ENCODE measurements around the gene NAA11.

NAA11 gene

GRCh38 chr4:79325864-79326328 lies at the start of gene NAA11:
Gene NAA11 (minus strand): TSS chr4:79326061. CDS start chr4:79325877, 184 bp downstream.
- H3K9ac ChIP-seq (ENCODE audit: low read length in 5 of 5): no peak within 1 kb of the TSS
- H3K36me3 ChIP-seq (ENCODE audit: control insufficient read depth in 5 of 5, insufficient read depth in 5 of 5, low read length in 5 of 5): no peaks in the 10 kb centered on the region
- no peaks in the 10 kb centered on the region for H3K9me3 ChIP-seq (ENCODE audit: control insufficient read depth in 5 of 5, low read length in 5 of 5)
- no peak within 1 kb of the TSS for H3K4me3 ChIP-seq (ENCODE audit: low read depth in 1 of 5, low read length in 5 of 5)
- H3K4me1 ChIP-seq (ENCODE audit: control insufficient read depth in 5 of 5, insufficient read depth in 5 of 5, low read length in 5 of 5): no peaks in the 10 kb centered on the region
- H3K27ac ChIP-seq (ENCODE audit: low read depth, low read length): no peak within 1 kb of the TSS
- H3K27me3 ChIP-seq (ENCODE audit: control insufficient read depth in 5 of 5, insufficient read depth in 4 of 5, low read length in 5 of 5): no peaks in the 10 kb centered on the region

- Histone ChIP-seq H3K36me3 (ENCODE audit: control insufficient read depth in 5 of 5, insufficient read depth in 5 of 5, low read length in 5 of 5) (no peaks in the 10 kb centered on the region), H3K9me3 (ENCODE audit: control insufficient read depth in 5 of 5, low read length in 5 of 5) (no peaks in the 10 kb centered on the region), H3K4me1 (ENCODE audit: control insufficient read depth in 5 of 5, insufficient read depth in 5 of 5, low read length in 5 of 5) (no peaks in the 10 kb centered on the region), H3K9ac (ENCODE audit: low read length in 5 of 5) (no peak overlapping the region), H3K4me3 (ENCODE audit: low read depth in 1 of 5, low read length in 5 of 5) (no peak overlapping the region), H3K27ac (ENCODE audit: low read depth, low read length) (no peak overlapping the region), H3K27me3 (ENCODE audit: control insufficient read depth in 5 of 5, insufficient read depth in 4 of 5, low read length in 5 of 5) (no peaks in the 10 kb centered on the region)
These were observed 44.2 kb upstream of the NAA11 start for GRCh38 chr4:79370026-79370425.

- Histone ChIP-seq H3K9ac (ENCODE audit: low read length in 5 of 5) (no peak overlapping the region), H3K36me3 (ENCODE audit: control insufficient read depth in 5 of 5, insufficient read depth in 5 of 5, low read length in 5 of 5) (no peaks in the 10 kb centered on the region), H3K4me1 (ENCODE audit: control insufficient read depth in 5 of 5, insufficient read depth in 5 of 5, low read length in 5 of 5) (no peaks in the 10 kb centered on the region), H3K4me3 (ENCODE audit: low read depth in 1 of 5, low read length in 5 of 5) (no peak overlapping the region), H3K9me3 (ENCODE audit: control insufficient read depth in 5 of 5, low read length in 5 of 5) (no peaks in the 10 kb centered on the region), H3K27me3 (ENCODE audit: control insufficient read depth in 5 of 5, insufficient read depth in 4 of 5, low read length in 5 of 5) (no peaks in the 10 kb centered on the region), H3K27ac (ENCODE audit: low read depth, low read length) (no peak overlapping the region)
These were observed 41.2 kb upstream of the NAA11 start for GRCh38 chr4:79367096-79367495.

- H3K9me3 ChIP-seq (ENCODE audit: control insufficient read depth in 5 of 5, low read length in 5 of 5): no peaks in the 10 kb centered on the region
- H3K36me3 ChIP-seq (ENCODE audit: control insufficient read depth in 5 of 5, insufficient read depth in 5 of 5, low read length in 5 of 5): no peaks in the 10 kb centered on the region
- no peaks in the 10 kb centered on the region for H3K4me1 ChIP-seq (ENCODE audit: control insufficient read depth in 5 of 5, insufficient read depth in 5 of 5, low read length in 5 of 5)
- no peak overlapping the region for H3K4me3 ChIP-seq (ENCODE audit: low read depth in 1 of 5, low read length in 5 of 5)
- H3K27ac ChIP-seq (ENCODE audit: low read depth, low read length): no peak overlapping the region
- H3K27me3 ChIP-seq (ENCODE audit: control insufficient read depth in 5 of 5, insufficient read depth in 4 of 5, low read length in 5 of 5): no peaks in the 10 kb centered on the region
- no peak overlapping the region for H3K9ac ChIP-seq (ENCODE audit: low read length in 5 of 5)
These were observed 40.6 kb upstream of the NAA11 start for GRCh38 chr4:79366422-79366821.

- Histone ChIP-seq H3K4me3 (ENCODE audit: low read depth in 1 of 5, low read length in 5 of 5) (no peak overlapping the region), H3K27me3 (ENCODE audit: control insufficient read depth in 5 of 5, insufficient read depth in 4 of 5, low read length in 5 of 5) (no peaks in the 10 kb centered on the region), H3K36me3 (ENCODE audit: control insufficient read depth in 5 of 5, insufficient read depth in 5 of 5, low read length in 5 of 5) (no peaks in the 10 kb centered on the region), H3K4me1 (ENCODE audit: control insufficient read depth in 5 of 5, insufficient read depth in 5 of 5, low read length in 5 of 5) (no peaks in the 10 kb centered on the region), H3K27ac (ENCODE audit: low read depth, low read length) (no peak overlapping the region), H3K9me3 (ENCODE audit: control insufficient read depth in 5 of 5, low read length in 5 of 5) (no peaks in the 10 kb centered on the region), H3K9ac (ENCODE audit: low read length in 5 of 5) (no peak overlapping the region)
These were observed 38.2 kb upstream of the NAA11 start for GRCh38 chr4:79364061-79364460.

GRCh38 chr4:79362626-79363025 lies 36.8 kb upstream of the NAA11 start:
- no peak overlapping the region for H3K27ac ChIP-seq (ENCODE audit: low read depth, low read length)
- no peaks in the 10 kb centered on the region for H3K4me1 ChIP-seq (ENCODE audit: control insufficient read depth in 5 of 5, insufficient read depth in 5 of 5, low read length in 5 of 5)
- H3K9me3 ChIP-seq (ENCODE audit: control insufficient read depth in 5 of 5, low read length in 5 of 5): no peaks in the 10 kb centered on the region
- H3K9ac ChIP-seq (ENCODE audit: low read length in 5 of 5): no peak overlapping the region
- no peak overlapping the region for H3K4me3 ChIP-seq (ENCODE audit: low read depth in 1 of 5, low read length in 5 of 5)
- no peaks in the 10 kb centered on the region for H3K36me3 ChIP-seq (ENCODE audit: control insufficient read depth in 5 of 5, insufficient read depth in 5 of 5, low read length in 5 of 5)
- no peaks in the 10 kb centered on the region for H3K27me3 ChIP-seq (ENCODE audit: control insufficient read depth in 5 of 5, insufficient read depth in 4 of 5, low read length in 5 of 5)

GRCh38 chr4:79360006-79360405 lies 34.1 kb upstream of the NAA11 start:
- Histone ChIP-seq H3K27ac (ENCODE audit: low read depth, low read length) (no peak overlapping the region), H3K9me3 (ENCODE audit: control insufficient read depth in 5 of 5, low read length in 5 of 5) (no peaks in the 10 kb centered on the region), H3K4me1 (ENCODE audit: control insufficient read depth in 5 of 5, insufficient read depth in 5 of 5, low read length in 5 of 5) (no peaks in the 10 kb centered on the region), H3K9ac (ENCODE audit: low read length in 5 of 5) (no peak overlapping the region), H3K27me3 (ENCODE audit: control insufficient read depth in 5 of 5, insufficient read depth in 4 of 5, low read length in 5 of 5) (no peaks in the 10 kb centered on the region), H3K4me3 (ENCODE audit: low read depth in 1 of 5, low read length in 5 of 5) (no peak overlapping the region), H3K36me3 (ENCODE audit: control insufficient read depth in 5 of 5, insufficient read depth in 5 of 5, low read length in 5 of 5) (no peaks in the 10 kb centered on the region)

- Histone ChIP-seq H3K27me3 (ENCODE audit: control insufficient read depth in 5 of 5, insufficient read depth in 4 of 5, low read length in 5 of 5) (no peaks in the 10 kb centered on the region), H3K4me1 (ENCODE audit: control insufficient read depth in 5 of 5, insufficient read depth in 5 of 5, low read length in 5 of 5) (no peaks in the 10 kb centered on the region)
These were observed 32.6 kb upstream of the NAA11 start for GRCh38 chr4:79358438-79358837.

GRCh38 chr4:79357365-79357764 lies 31.5 kb upstream of the NAA11 start:
- Histone ChIP-seq H3K4me1 (ENCODE audit: control insufficient read depth in 5 of 5, insufficient read depth in 5 of 5, low read length in 5 of 5) (no peaks in the 10 kb centered on the region), H3K27me3 (ENCODE audit: control insufficient read depth in 5 of 5, insufficient read depth in 4 of 5, low read length in 5 of 5) (no peaks in the 10 kb centered on the region), H3K9me3 (ENCODE audit: control insufficient read depth in 5 of 5, low read length in 5 of 5) (no peaks in the 10 kb centered on the region), H3K27ac (ENCODE audit: low read depth, low read length) (no peak overlapping the region), H3K4me3 (ENCODE audit: low read depth in 1 of 5, low read length in 5 of 5) (no peak overlapping the region), H3K36me3 (ENCODE audit: control insufficient read depth in 5 of 5, insufficient read depth in 5 of 5, low read length in 5 of 5) (no peaks in the 10 kb centered on the region), H3K9ac (ENCODE audit: low read length in 5 of 5) (no peak overlapping the region)

More at GRCh38 chr4:79358438-79358837, 32.6 kb upstream of the NAA11 start:
- no peaks in the 10 kb centered on the region for H3K9me3 ChIP-seq (ENCODE audit: control insufficient read depth in 5 of 5, low read length in 5 of 5)
- no peak overlapping the region for H3K4me3 ChIP-seq (ENCODE audit: low read depth in 1 of 5, low read length in 5 of 5)
- H3K9ac ChIP-seq (ENCODE audit: low read length in 5 of 5): no peak overlapping the region
- no peak overlapping the region for H3K27ac ChIP-seq (ENCODE audit: low read depth, low read length)
- no peaks in the 10 kb centered on the region for H3K36me3 ChIP-seq (ENCODE audit: control insufficient read depth in 5 of 5, insufficient read depth in 5 of 5, low read length in 5 of 5)

- H3K9ac ChIP-seq (ENCODE audit: low read length in 5 of 5): no peak overlapping the region
- H3K27me3 ChIP-seq (ENCODE audit: control insufficient read depth in 5 of 5, insufficient read depth in 4 of 5, low read length in 5 of 5): no peaks in the 10 kb centered on the region
- H3K4me3 ChIP-seq (ENCODE audit: low read depth in 1 of 5, low read length in 5 of 5): no peak overlapping the region
- no peaks in the 10 kb centered on the region for H3K36me3 ChIP-seq (ENCODE audit: control insufficient read depth in 5 of 5, insufficient read depth in 5 of 5, low read length in 5 of 5)
- H3K9me3 ChIP-seq (ENCODE audit: control insufficient read depth in 5 of 5, low read length in 5 of 5): no peaks in the 10 kb centered on the region
- H3K27ac ChIP-seq (ENCODE audit: low read depth, low read length): no peak overlapping the region
- no peaks in the 10 kb centered on the region for H3K4me1 ChIP-seq (ENCODE audit: control insufficient read depth in 5 of 5, insufficient read depth in 5 of 5, low read length in 5 of 5)
These were observed 27.2 kb upstream of the NAA11 start for GRCh38 chr4:79353075-79353474.

- Histone ChIP-seq H3K4me1 (ENCODE audit: control insufficient read depth in 5 of 5, insufficient read depth in 5 of 5, low read length in 5 of 5) (peaks cover 0 to 18% (median 10%) of the 10 kb centered on the region in 5 donors), H3K9me3 (ENCODE audit: control insufficient read depth in 5 of 5, low read length in 5 of 5) (peaks cover 0 to 11% (median 2%) of the 10 kb centered on the region in 5 donors), H3K27ac (ENCODE audit: low read depth, low read length) (no peak overlapping the region), H3K36me3 (ENCODE audit: control insufficient read depth in 5 of 5, insufficient read depth in 5 of 5, low read length in 5 of 5) (no peaks in the 10 kb centered on the region), H3K27me3 (ENCODE audit: control insufficient read depth in 5 of 5, insufficient read depth in 4 of 5, low read length in 5 of 5) (no peaks in the 10 kb centered on the region), H3K9ac (ENCODE audit: low read length in 5 of 5) (no peak overlapping the region), H3K4me3 (ENCODE audit: low read depth in 1 of 5, low read length in 5 of 5) (no peak overlapping the region)
These were observed 22.5 kb upstream of the NAA11 start for GRCh38 chr4:79348405-79348804.

Data from subcutaneous abdominal adipose tissue (tissue), 5 donors.